Loucy (cell line): ENCODE results near the gene HOXD13.

Experiments
- EZH2phosphoT487 ChIP-seq: fragments of 200-600 bp; IDR thresholded peaks from 2 replicates; pipeline ENCODE4 v1.6.1; 2018; ENCODE audit warnings: antibody characterized with exemption, mild to moderate bottlenecking, moderate library complexity, borderline replicate concordance
- TF ChIP-seq, protein P1 (sequence below): fragments of 200-600 bp; sonication (generic); conservative IDR thresholded peaks from 2 replicates; pipeline ENCODE4 v1.5.1; 2014; ENCODE audit warnings: mild to moderate bottlenecking, antibody characterized with exemption, low read length

DNA sequence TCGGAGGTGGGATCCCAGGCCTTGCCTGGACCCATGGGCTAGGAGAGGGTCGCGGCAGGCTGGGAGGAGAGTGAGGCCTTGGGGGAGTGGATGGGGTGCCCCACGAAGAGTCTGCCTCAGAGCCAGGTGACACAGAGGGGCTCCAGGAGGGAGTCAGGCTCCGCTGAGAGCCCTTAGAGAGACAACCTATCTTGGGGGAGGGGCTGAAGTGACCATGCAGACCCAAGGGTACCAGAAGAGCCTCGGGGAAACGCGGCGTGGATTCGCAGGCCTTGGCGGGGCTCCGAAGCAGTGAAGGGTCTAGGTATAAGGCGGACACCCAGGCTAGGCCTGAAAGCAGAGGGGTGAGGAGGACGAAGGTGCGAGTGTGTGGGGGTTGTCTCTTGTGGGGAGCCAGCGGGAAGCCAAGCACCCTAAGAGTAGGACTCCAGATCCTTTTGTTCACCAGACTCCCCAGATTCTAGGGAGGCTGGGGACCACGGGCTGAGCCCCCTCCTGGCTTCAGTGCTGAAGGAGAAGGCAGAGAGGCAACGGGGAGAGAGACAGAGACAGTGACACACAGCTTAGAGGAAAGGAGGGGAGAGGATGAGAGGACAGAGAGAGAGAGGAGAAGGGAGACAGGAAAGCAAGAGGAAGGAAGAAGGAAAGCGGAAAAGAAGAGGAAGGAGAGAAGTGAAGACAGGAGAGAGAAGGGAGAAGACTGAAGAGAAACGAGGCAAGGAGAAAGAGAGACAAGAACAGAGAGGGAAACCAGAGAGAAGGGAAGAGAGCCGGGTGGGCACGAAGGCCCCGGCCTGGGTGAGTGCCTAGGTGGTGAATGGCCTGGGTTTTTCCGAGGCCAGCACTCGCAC is 13.4 kb downstream of the HOXD13 start:
- TF ChIP-seq, protein P1, sequence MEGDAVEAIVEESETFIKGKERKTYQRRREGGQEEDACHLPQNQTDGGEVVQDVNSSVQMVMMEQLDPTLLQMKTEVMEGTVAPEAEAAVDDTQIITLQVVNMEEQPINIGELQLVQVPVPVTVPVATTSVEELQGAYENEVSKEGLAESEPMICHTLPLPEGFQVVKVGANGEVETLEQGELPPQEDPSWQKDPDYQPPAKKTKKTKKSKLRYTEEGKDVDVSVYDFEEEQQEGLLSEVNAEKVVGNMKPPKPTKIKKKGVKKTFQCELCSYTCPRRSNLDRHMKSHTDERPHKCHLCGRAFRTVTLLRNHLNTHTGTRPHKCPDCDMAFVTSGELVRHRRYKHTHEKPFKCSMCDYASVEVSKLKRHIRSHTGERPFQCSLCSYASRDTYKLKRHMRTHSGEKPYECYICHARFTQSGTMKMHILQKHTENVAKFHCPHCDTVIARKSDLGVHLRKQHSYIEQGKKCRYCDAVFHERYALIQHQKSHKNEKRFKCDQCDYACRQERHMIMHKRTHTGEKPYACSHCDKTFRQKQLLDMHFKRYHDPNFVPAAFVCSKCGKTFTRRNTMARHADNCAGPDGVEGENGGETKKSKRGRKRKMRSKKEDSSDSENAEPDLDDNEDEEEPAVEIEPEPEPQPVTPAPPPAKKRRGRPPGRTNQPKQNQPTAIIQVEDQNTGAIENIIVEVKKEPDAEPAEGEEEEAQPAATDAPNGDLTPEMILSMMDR = no peak
- no peak for TF ChIP-seq EZH2phosphoT487
